Hindlimb muscle (tissue), 1 donor: ENCODE results near the gene TRAM2. TPM values are rescaled to one million over a fixed set of nuclear protein-coding genes. Genes with fewer than 3 reads are reported as not detected.
A peak's percentile ranks its signal among the peaks of the same experiment; 100 is the strongest.

Experiments
- DNase-seq: peaks from one replicate; pipeline ENCODE4 v3.0.0-alpha.2; 2013
- polyA plus RNA-seq: library from polyadenylated mRNA; unstranded; fragments of 120-200 nt; gene quantifications from one replicate; pipeline ENCODE4 v1.2.1, GENCODE V29; 2013; ENCODE audit not compliant: insufficient read length

TRAM2 gene
- polyA plus RNA-seq, 1 donor: 17.6 TPM

DNA sequence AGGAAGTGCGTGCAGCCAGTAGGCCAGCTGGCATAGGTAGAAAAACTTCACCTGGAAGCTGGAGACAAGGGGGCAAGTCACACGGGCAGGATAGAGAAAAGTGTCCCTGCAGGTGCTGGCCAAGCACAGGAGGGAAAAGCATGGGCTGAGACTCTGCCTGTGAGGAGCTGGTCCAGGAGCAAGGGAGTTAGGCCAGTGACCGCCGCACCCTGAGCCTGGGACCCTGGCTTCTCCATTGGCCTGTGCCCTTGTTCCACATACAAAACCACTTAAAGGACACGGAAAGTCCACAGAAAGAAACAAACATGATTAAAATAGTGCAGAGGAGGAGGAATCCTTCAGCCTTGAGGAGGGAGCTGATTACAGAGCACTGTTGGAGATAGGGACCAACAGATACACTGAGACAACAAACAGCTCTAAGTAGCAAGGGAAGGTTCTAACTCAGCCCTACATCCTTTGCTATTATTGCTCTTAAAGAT is 68.6 kb downstream of the TRAM2 start:
- DNase-seq: no peak

- no peak for DNase-seq
These were observed 69.2 kb downstream of the TRAM2 start for GRCh38 chr6:52507557-52508260.

DNA sequence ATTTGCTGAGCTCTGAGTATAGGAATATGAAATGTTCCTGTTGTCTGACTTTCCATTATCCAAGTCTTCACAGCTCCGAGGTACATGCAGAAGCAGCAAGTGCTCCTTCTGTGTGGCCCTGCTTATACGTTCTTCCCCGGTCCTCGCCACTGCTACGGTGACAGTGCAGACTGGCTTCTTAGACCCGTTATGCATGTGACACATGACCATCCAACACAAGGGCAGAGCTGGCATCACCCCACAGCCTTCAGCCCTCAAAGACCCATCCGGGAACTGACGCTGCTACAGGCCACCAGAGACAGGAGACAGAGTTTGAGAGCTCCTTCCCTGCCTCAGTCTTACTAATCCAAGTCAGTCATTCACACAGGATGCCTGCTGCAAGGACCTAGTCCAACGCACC is 70.4 kb downstream of the TRAM2 start:
- DNase-seq: no peak

DNA sequence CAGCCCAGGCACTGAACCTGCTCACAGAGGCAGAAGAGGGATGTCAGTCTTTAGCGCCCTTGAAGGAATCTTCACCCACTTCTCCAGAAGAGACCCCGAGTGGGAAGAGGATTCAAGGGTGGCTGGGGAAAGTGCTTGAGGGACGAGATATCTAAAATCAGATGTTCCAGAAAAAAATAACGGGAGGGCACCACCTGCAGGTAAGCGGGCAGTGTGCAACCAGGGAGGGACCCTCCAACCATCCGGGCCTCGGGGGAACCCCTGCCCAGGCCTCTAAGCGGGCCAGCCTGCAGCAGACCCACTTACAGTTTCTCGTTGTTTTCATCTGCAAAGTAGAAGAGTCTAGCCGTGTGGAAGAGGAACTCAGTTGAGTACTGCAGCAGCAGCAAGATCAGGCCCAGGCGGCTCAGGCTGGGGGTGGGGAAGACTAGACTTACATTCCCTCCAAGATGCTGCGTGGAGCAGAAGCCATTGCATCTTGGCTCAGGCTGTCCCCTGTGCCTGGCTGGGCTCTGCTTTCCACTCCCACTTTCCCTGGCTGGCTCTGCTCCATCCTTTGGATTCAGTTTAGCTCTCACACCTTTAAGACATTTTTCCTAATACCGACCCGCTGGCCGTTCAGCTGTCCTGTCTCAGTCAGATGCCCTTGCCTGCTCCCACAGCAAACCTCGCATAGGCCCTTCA is 71.0 kb downstream of the TRAM2 start:
- DNase-seq: peak; percentile 61

- no peak for DNase-seq
These were observed 72.1 kb downstream of the TRAM2 start for GRCh38 chr6:52504782-52505136.

DNA sequence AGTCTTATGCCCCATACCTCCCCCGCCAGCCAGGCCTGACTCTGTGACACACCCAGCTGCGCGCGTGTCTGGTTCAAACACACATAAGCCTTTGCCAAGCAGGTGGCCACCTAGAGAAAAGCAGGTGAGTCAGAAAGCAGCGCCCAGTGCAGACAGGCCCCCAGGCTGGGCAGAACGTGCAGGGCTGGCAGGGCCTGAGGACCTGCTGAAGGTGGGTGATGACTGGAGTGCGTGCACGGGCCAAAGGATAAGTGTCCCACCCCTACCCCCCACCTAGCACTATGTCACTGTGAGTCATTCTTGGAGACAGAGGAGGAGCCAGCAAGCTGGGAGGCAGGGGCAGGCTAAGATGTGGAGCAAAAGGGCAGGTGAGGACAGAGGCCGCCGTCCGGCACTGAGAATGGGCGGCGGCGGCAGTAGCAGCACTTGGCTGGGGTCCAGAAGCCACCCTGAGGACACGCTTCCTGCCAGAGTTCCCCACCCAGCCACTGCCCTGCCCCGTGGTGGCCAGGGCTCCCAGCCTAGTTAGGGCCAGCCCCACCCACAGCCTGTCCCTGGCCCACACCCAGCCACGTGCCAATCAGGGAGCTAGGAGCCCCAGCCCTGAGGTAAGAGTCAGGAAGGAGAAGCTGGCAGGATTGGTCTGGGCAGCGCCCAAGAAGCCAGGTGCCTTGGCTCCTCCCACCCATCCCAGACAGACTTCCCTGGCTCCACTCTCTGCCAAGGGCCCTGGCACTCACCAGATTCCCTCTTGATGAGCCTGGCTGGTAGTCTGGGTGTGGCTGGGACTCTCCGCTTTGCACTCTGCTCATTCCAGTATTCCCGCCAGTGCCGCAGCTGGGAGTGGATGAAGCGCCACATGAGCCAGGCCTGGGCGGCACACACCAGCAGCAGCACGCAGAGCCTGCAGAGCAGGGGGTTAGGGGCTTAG is 72.7 kb downstream of the TRAM2 start:
- peak; percentile 51 for DNase-seq

- DNase-seq: no peak
These were observed 73.5 kb downstream of the TRAM2 start for GRCh38 chr6:52503323-52503747.

- no peak for DNase-seq
These were observed 74.4 kb downstream of the TRAM2 start for GRCh38 chr6:52502306-52503029.

DNA sequence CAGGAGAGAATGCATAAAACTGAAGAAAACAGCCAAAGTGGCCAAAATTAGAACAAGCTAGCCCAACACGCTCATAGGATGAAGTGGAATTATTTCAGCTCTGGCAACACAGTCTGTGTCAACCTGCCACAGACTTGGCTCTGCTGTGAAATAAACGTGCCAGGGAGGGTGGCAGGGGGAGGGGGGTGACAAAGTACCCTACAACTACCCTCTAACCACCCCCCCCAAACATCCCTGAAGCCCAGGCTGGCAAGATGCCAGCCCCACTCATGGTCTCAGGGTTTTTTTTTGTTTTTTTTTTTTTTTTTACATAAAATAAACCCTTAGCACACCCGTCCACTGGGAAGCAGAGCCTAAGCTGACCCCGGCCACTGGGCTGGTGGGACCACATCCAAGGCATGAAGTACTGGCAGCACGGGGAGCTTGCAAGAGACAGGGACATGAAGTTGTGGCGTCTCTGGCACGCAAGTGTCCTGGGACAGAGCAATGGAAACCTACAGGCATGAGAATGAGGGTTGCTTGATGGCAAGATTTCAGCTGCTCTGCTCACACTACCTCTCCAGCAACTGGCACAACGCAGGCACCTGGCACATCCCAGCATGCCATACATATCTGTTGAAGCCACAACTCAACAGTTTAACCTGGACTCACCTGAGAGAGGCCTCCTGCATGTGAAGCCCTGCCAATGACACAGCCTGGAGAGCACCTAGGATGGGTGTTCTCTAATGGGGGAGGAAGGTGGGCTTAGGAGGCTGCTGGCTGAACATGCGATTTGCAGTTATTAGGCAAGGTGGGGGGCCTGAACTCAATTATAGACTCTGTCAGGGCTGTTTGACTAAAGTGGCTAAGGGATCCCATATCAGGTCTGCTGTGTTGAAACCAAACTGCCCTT is 76.4 kb downstream of the TRAM2 start:
- DNase-seq: no peak

- DNase-seq: no peak
These were observed 77.1 kb downstream of the TRAM2 start for GRCh38 chr6:52499681-52500236.

GRCh38 chr6:52499026-52499425 is 77.8 kb downstream of the TRAM2 start:
- DNase-seq: no peak

DNA sequence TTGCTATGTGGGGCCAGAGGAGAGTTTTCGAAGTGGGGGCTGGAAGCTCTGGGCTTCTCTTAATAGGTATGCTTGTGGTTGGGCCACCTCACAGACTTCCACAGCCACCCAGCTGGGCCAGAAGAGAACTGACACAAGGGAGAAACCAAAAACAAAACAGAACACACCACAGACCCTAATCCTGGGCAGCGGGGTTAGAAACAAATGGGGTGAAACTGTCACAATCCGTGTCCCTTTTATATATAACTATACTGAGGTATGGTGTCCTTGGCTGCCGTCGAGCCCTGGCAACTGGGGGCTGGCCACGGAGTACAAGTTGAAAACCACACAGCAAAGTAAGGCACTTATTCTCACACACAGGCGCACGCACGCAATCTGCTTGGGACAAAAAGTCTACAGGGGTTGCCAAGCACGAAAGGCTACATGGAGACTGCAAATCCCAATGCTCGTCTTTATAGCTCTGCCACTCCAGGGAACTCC is 78.3 kb downstream of the TRAM2 start:
- no peak for DNase-seq

- no peak for DNase-seq
These were observed 79.0 kb downstream of the TRAM2 start for GRCh38 chr6:52497652-52498408.

GRCh38 chr6:52496631-52497030 is 80.2 kb downstream of the TRAM2 start:
- no peak for DNase-seq

- no peak for DNase-seq
These were observed 80.9 kb downstream of the TRAM2 start for GRCh38 chr6:52495922-52496321.

GRCh38 chr6:52494298-52495072 is 82.4 kb downstream of the TRAM2 start:
- DNase-seq: no peak

GRCh38 chr6:52493669-52494068 is 83.2 kb downstream of the TRAM2 start:
- DNase-seq: no peak

DNA sequence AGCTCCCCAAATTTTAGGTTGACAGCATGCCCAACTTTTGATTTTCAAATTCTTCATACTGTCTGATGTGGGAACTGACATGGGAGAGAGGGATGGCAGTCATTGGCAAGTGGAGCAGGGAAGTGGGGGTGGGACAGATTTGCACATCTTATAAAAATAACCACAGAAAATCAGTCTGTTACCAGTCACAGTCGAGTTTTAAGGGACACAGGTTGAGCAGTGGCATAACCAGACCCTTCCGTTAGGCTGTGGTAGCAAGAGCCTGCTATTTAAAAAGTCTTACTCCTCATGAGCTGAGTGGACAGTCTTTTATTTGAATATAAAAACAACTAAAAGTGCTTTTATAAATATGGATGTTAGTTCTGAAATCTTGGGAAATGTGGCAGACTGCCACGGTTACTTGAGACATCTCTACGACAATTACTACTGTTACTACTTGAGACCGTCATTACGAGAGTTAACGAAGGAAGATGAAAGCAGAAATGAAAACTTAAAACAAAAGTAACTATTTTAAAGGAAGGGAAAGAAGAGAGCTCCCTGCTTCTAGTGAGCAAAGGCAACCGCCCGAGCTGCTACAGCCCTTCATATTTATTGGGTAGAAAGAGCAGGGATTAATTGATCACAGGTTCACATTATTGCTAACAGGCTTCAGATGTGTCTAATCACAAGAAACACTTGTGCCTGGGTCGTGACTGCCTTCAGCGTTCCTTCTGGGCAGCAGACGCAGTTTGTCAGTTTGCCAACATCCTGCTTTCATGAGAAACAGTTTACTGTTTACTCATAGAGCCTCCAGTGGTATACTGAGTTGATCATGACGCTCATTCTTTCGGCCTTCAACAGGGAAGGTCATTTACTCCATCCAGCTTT is 85.4 kb downstream of the TRAM2 start:
- DNase-seq: no peak
